DND-41 (cell line): ENCODE data around the gene CFAP299.

Experiments used
- EZH2 ChIP-seq: IDR thresholded peaks from 3 replicates; pipeline ENCODE4 v1.6.1; 2012; ENCODE audit warnings: borderline replicate concordance, low read depth, mild to moderate bottlenecking, moderate library complexity, low read length, inconsistent platforms; ENCODE audit not compliant: severe bottlenecking
- TF ChIP-seq, protein P1 (sequence below): IDR thresholded peaks from 2 replicates; pipeline ENCODE4 v1.5.1; 2012; ENCODE audit warnings: borderline replicate concordance, low read length, moderate library complexity, mild to moderate bottlenecking; ENCODE audit not compliant: poor library complexity, severe bottlenecking; ENCODE audit errors: extremely low read depth

DNA sequence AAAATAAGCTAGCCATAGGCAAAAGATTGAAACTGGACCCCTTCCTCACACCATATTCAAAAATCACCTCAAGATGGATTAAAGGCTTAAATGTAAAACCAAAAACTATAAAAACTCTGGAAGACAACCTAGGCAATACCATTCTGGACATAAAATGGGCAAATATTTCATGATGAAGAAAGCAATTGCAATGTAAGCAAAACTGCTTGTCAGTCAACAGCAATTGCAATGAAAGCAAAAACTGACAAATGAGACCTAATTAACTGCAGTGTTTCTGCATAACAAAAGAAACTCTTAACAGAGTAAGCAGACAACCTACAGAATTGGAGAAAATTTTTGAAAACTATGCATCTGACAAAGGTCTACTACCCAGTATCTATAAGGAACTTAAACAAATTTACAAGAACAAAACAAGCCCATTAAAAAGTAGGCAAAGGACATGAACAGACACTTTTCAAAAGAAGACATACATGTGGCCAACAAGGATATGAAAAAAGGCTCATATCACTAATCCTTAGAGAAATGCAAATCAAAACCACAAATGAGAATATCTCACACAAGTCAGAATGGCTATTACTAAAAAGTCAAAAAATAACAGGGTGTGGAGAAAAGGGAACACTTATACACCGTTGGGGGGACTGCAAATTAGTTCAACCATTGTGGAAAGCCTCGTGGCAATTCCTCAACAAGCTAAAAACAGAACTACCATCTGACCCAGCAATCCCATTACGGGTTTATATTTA lies 46.7 kb downstream of the CFAP299 start:
- TF ChIP-seq, protein P1, sequence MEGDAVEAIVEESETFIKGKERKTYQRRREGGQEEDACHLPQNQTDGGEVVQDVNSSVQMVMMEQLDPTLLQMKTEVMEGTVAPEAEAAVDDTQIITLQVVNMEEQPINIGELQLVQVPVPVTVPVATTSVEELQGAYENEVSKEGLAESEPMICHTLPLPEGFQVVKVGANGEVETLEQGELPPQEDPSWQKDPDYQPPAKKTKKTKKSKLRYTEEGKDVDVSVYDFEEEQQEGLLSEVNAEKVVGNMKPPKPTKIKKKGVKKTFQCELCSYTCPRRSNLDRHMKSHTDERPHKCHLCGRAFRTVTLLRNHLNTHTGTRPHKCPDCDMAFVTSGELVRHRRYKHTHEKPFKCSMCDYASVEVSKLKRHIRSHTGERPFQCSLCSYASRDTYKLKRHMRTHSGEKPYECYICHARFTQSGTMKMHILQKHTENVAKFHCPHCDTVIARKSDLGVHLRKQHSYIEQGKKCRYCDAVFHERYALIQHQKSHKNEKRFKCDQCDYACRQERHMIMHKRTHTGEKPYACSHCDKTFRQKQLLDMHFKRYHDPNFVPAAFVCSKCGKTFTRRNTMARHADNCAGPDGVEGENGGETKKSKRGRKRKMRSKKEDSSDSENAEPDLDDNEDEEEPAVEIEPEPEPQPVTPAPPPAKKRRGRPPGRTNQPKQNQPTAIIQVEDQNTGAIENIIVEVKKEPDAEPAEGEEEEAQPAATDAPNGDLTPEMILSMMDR: no peak
- TF ChIP-seq EZH2: no peak
